Measurements from ENCODE around the gene SCD5.

Gene SCD5

GRCh38 chr4:82770607-82771006, 28.0 kb downstream of the SCD5 start:
- TF ChIP-seq CTCF (IDR thresholded peaks at IDR 0.05; ENCODE audit: insufficient read depth, low read depth, low read length, missing control alignments), result no peak
- DNase-seq (ENCODE audit: low read depth), result no peak
- H3K4me3 ChIP-seq (ENCODE audit: low read depth, low read length), result no peak overlapping the region

- H3K4me3 ChIP-seq (ENCODE audit: low read depth, low read length), result no peak overlapping the region
- no peak for DNase-seq (ENCODE audit: low read depth)
- TF ChIP-seq CTCF (IDR thresholded peaks at IDR 0.05; ENCODE audit: insufficient read depth, low read depth, low read length, missing control alignments), result no peak
Measured at GRCh38 chr4:82765134-82765533, 33.5 kb downstream of the SCD5 start.

- no peak for DNase-seq (ENCODE audit: low read depth)
- no peak overlapping the region for H3K4me3 ChIP-seq (ENCODE audit: low read depth, low read length)
- TF ChIP-seq CTCF (IDR thresholded peaks at IDR 0.05; ENCODE audit: insufficient read depth, low read depth, low read length, missing control alignments), result no peak
Measured at GRCh38 chr4:82761229-82761628, 37.4 kb downstream of the SCD5 start.

GRCh38 chr4:82758701-82759685, 39.6 kb downstream of the SCD5 start:
- no peak for TF ChIP-seq CTCF (IDR thresholded peaks at IDR 0.05; ENCODE audit: insufficient read depth, low read depth, low read length, missing control alignments)
- no peak for DNase-seq (ENCODE audit: low read depth)
- no peak overlapping the region for H3K4me3 ChIP-seq (ENCODE audit: low read depth, low read length)

- no peak overlapping the region for H3K4me3 ChIP-seq (ENCODE audit: low read depth, low read length)
- no peak for DNase-seq (ENCODE audit: low read depth)
- no peak for TF ChIP-seq CTCF (IDR thresholded peaks at IDR 0.05; ENCODE audit: insufficient read depth, low read depth, low read length, missing control alignments)
Measured at GRCh38 chr4:82756061-82756460, 42.5 kb downstream of the SCD5 start.

- DNase-seq (ENCODE audit: low read depth), result no peak
- no peak for TF ChIP-seq CTCF (IDR thresholded peaks at IDR 0.05; ENCODE audit: insufficient read depth, low read depth, low read length, missing control alignments)
Measured at GRCh38 chr4:82755650-82756049, 42.9 kb downstream of the SCD5 start.

More at GRCh38 chr4:82755650-82756049, 42.9 kb downstream of the SCD5 start:
- H3K4me3 ChIP-seq (ENCODE audit: low read depth, low read length), result no peak overlapping the region

All from GM12865 (cell line).